ENCODE data around the gene ZBTB16. TPM values are rescaled to one million over a fixed set of nuclear protein-coding genes. Genes with fewer than 3 reads are reported as not detected.

ZBTB16 gene
- polyA plus RNA-seq, 1 donor from 2014 or later, result 0.45 TPM

DNA sequence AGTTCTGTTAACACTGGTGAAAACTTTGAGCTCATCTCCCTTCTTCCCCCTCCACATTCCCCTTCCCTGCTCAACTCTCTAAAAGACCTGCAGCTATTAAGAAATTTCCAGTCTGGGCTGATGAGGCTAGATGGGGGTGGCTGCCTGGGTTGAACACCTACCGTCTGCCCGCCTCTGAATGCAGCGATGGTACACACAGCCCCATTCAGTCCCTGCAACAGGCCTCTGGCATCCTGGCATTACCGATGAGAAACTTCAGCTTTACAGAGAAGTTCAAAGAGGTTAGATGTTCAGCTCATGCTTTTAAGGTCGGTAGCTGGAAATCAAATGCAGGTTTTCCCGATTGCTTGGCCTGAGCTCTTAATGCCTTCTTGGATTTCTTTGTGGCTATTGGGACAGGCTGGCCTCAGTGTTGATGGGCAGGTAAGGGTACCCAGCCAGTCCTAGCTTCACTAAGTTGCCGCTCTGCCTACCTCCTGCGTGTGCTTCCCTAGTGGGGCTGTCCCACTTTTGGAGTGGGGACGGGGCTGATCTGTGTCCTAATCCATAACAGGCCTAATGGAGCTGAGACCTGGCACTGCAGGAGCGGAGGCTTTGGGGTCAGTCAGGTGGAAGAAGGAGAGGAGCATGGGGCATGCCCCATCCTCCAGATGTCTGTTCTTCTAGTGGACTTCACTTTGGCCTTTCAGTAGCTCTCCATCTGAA is 49.1 kb downstream of the ZBTB16 start:
- TF ChIP-seq RAD21 (conservative IDR thresholded peaks at IDR 0.05) (no peak), POLR2AphosphoS5 (IDR thresholded peaks at IDR 0.05) (no peak), EP300 (conservative IDR thresholded peaks at IDR 0.05; ENCODE audit: poor library complexity, severe bottlenecking) (no peak), EZH2 (IDR thresholded peaks at IDR 0.05; ENCODE audit: borderline replicate concordance, insufficient read depth, low read length, poor library complexity, severe bottlenecking) (no peak), TAF1 (IDR thresholded peaks at IDR 0.05; ENCODE audit: low read depth) (no peak)
- no peak overlapping the region for H3K4me3 ChIP-seq (ENCODE audit: low read length)
- H3K27ac ChIP-seq (ENCODE audit: low read length), result no peak overlapping the region

DNA sequence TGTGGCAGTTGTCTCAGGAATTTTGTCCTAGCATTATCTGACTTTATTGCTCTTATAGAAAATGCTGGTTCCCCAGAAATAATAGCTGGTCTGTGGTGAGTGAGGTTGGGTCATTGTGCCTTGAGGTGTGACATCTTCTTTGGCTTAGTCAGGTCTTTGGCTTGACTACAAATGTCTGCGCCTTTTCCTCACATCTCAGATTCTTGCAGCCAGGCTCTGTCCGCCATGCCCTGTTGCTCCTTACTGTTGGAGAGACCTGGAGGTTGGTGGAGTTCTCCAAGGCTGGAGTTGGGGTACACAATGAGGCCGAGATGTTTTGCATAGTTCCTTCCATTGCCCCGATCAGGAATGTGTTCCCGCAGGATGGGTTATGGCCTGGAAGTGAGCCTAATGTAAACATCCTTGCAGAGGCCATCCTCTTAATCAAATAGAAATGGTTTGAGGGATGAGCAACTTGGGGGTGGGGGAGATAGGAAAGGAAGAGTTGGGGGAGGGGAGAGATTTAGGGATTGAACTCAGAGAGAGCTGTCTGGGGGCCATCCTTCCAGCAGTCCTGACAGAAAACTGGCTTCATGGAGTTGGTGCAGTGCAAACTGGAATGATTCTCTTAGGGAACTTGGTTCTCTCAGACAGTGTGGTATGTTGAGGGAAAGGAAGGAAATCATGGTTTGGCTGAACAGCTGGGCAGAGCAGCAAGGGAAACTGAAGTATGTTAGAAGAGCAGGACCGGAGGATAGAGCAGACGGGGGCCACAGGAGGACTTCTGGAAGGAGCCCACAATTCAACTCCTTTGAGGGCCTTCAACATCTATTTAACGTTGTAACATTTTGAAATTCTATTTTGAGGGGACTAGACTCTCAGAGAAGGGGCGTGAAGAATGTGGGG is 49.9 kb downstream of the ZBTB16 start:
- H3K36me3 ChIP-seq (ENCODE audit: insufficient read depth, low read length), result no peaks in the 10 kb centered on the region
- no peaks in the 10 kb centered on the region for H4K20me1 ChIP-seq (ENCODE audit: insufficient read depth)
- no peak overlapping the region for H3K4me2 ChIP-seq (ENCODE audit: low read length)
- no peak overlapping the region for H2AFZ ChIP-seq (ENCODE audit: low read depth, low read length)
- H3K27me3 ChIP-seq (ENCODE audit: insufficient read depth, low read depth, low read length), result no peaks in the 10 kb centered on the region
- peaks cover 48% of the 10 kb centered on the region for H3K79me2 ChIP-seq (replicated peaks; ENCODE audit: insufficient read depth, low read length)
- no peaks in the 10 kb centered on the region for H3K9me2 ChIP-seq (ENCODE audit: insufficient read depth, low read length)
- no peak overlapping the region for H3K4me3 ChIP-seq (ENCODE audit: low read length)
- H3F3A ChIP-seq (ENCODE audit: insufficient read depth, low read length, poor library complexity, severe bottlenecking), result no peaks in the 10 kb centered on the region
- H3K9ac ChIP-seq (ENCODE audit: low read length), result no peak overlapping the region
- TF ChIP-seq, protein P1, sequence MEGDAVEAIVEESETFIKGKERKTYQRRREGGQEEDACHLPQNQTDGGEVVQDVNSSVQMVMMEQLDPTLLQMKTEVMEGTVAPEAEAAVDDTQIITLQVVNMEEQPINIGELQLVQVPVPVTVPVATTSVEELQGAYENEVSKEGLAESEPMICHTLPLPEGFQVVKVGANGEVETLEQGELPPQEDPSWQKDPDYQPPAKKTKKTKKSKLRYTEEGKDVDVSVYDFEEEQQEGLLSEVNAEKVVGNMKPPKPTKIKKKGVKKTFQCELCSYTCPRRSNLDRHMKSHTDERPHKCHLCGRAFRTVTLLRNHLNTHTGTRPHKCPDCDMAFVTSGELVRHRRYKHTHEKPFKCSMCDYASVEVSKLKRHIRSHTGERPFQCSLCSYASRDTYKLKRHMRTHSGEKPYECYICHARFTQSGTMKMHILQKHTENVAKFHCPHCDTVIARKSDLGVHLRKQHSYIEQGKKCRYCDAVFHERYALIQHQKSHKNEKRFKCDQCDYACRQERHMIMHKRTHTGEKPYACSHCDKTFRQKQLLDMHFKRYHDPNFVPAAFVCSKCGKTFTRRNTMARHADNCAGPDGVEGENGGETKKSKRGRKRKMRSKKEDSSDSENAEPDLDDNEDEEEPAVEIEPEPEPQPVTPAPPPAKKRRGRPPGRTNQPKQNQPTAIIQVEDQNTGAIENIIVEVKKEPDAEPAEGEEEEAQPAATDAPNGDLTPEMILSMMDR (IDR thresholded peaks at IDR 0.05; ENCODE audit: poor library complexity, severe bottlenecking), result no peak
- TF ChIP-seq EP300 (conservative IDR thresholded peaks at IDR 0.05; ENCODE audit: poor library complexity, severe bottlenecking) (no peak), EZH2 (IDR thresholded peaks at IDR 0.05; ENCODE audit: borderline replicate concordance, insufficient read depth, low read length, poor library complexity, severe bottlenecking) (no peak), RAD21 (conservative IDR thresholded peaks at IDR 0.05) (no peak), POLR2AphosphoS5 (IDR thresholded peaks at IDR 0.05) (no peak), TAF1 (IDR thresholded peaks at IDR 0.05; ENCODE audit: low read depth) (no peak), MXI1 (conservative IDR thresholded peaks at IDR 0.05; ENCODE audit: poor library complexity, severe bottlenecking) (no peak), SMC3 (conservative IDR thresholded peaks at IDR 0.05; ENCODE audit: poor library complexity) (no peak)
- TF ChIP-seq, protein P2, sequence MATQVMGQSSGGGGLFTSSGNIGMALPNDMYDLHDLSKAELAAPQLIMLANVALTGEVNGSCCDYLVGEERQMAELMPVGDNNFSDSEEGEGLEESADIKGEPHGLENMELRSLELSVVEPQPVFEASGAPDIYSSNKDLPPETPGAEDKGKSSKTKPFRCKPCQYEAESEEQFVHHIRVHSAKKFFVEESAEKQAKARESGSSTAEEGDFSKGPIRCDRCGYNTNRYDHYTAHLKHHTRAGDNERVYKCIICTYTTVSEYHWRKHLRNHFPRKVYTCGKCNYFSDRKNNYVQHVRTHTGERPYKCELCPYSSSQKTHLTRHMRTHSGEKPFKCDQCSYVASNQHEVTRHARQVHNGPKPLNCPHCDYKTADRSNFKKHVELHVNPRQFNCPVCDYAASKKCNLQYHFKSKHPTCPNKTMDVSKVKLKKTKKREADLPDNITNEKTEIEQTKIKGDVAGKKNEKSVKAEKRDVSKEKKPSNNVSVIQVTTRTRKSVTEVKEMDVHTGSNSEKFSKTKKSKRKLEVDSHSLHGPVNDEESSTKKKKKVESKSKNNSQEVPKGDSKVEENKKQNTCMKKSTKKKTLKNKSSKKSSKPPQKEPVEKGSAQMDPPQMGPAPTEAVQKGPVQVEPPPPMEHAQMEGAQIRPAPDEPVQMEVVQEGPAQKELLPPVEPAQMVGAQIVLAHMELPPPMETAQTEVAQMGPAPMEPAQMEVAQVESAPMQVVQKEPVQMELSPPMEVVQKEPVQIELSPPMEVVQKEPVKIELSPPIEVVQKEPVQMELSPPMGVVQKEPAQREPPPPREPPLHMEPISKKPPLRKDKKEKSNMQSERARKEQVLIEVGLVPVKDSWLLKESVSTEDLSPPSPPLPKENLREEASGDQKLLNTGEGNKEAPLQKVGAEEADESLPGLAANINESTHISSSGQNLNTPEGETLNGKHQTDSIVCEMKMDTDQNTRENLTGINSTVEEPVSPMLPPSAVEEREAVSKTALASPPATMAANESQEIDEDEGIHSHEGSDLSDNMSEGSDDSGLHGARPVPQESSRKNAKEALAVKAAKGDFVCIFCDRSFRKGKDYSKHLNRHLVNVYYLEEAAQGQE (IDR thresholded peaks at IDR 0.05; ENCODE audit: borderline replicate concordance), result no peak
- no peak overlapping the region for H3K27ac ChIP-seq (ENCODE audit: low read length)
- H3K9me3 ChIP-seq (ENCODE audit: low read length), result no peaks in the 10 kb centered on the region

More for the DNA sequence above, 49.1 kb downstream of the ZBTB16 start:
- no peaks in the 10 kb centered on the region for H3K9me3 ChIP-seq (ENCODE audit: low read length)
- H2AFZ ChIP-seq (ENCODE audit: low read depth, low read length), result no peak overlapping the region
- no peaks in the 10 kb centered on the region for H3K27me3 ChIP-seq (ENCODE audit: insufficient read depth, low read depth, low read length)
- no peak overlapping the region for H3K4me2 ChIP-seq (ENCODE audit: low read length)
- H3K36me3 ChIP-seq (ENCODE audit: insufficient read depth, low read length), result no peaks in the 10 kb centered on the region
- no peaks in the 10 kb centered on the region for H3F3A ChIP-seq (ENCODE audit: insufficient read depth, low read length, poor library complexity, severe bottlenecking)
- no peak overlapping the region for H3K9ac ChIP-seq (ENCODE audit: low read length)
- no peaks in the 10 kb centered on the region for H3K9me2 ChIP-seq (ENCODE audit: insufficient read depth, low read length)
- peaks cover 51% of the 10 kb centered on the region for H3K79me2 ChIP-seq (replicated peaks; ENCODE audit: insufficient read depth, low read length)
- no peaks in the 10 kb centered on the region for H4K20me1 ChIP-seq (ENCODE audit: insufficient read depth)
